Measurements from ENCODE around the gene DEDD. TPM values are rescaled to one million over a fixed set of nuclear protein-coding genes. Genes with fewer than 3 reads are reported as not detected.

Gene DEDD
- total and polyA plus RNA-seq, 2 of the 4 experiments (the other 2 are of a cell fraction), result 40.2 to 47.9 TPM

GRCh38 chr1:161072751-161073449, 59.6 kb downstream of the DEDD start:
- H2AFZ ChIP-seq (replicated peaks; ENCODE audit: low read length, poor library complexity), result peak overlapping the region; percentile 23
- no peak overlapping the region for H2BK20ac ChIP-seq (ENCODE audit: low read depth, low read length)
- no peak overlapping the region for H3K9ac ChIP-seq (ENCODE audit: low read depth, low read length)
- no TSS peak for BruUV-seq (replicated peaks)
- H3K9me1 ChIP-seq (ENCODE audit: insufficient read depth, low read length), result no peaks in the 10 kb centered on the region
- H4K91ac ChIP-seq (ENCODE audit: insufficient read depth, low read depth, low read length), result no peak overlapping the region
- no peak overlapping the region for H4K5ac ChIP-seq (ENCODE audit: low read depth, low read length)
- no peak overlapping the region for H2AK9ac ChIP-seq (replicated peaks; ENCODE audit: low read depth, low read length, poor library complexity)
- H4K8ac ChIP-seq (ENCODE audit: low read depth in 2 of 2, low read length in 2 of 2), result no peak overlapping the region
- H2AK5ac ChIP-seq (ENCODE audit: low read depth, low read length), result no peak overlapping the region
- no peaks in the 10 kb centered on the region; the same call in none of the 2 replicates for H4K20me1 ChIP-seq (ENCODE audit: insufficient read depth, low read length)
- H2BK5ac ChIP-seq (ENCODE audit: low read depth, low read length, poor library complexity, severe bottlenecking), result no peak overlapping the region
- TF ChIP-seq, protein P1, sequence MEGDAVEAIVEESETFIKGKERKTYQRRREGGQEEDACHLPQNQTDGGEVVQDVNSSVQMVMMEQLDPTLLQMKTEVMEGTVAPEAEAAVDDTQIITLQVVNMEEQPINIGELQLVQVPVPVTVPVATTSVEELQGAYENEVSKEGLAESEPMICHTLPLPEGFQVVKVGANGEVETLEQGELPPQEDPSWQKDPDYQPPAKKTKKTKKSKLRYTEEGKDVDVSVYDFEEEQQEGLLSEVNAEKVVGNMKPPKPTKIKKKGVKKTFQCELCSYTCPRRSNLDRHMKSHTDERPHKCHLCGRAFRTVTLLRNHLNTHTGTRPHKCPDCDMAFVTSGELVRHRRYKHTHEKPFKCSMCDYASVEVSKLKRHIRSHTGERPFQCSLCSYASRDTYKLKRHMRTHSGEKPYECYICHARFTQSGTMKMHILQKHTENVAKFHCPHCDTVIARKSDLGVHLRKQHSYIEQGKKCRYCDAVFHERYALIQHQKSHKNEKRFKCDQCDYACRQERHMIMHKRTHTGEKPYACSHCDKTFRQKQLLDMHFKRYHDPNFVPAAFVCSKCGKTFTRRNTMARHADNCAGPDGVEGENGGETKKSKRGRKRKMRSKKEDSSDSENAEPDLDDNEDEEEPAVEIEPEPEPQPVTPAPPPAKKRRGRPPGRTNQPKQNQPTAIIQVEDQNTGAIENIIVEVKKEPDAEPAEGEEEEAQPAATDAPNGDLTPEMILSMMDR (conservative IDR thresholded peaks at IDR 0.05; ENCODE audit: low read depth, low read length), result no peak
- TF ChIP-seq MXI1 (IDR thresholded peaks at IDR 0.05; ENCODE audit: borderline replicate concordance, low read depth, low read length), result no peak
- TF ChIP-seq FOS (IDR thresholded peaks at IDR 0.05; ENCODE audit: low read depth, low read length), result no peak
- TF ChIP-seq CHD1 (IDR thresholded peaks at IDR 0.05; ENCODE audit: low read depth, low read length), result no peak
- no peak for TF ChIP-seq RCOR1 (IDR thresholded peaks at IDR 0.05; ENCODE audit: insufficient replicate concordance, low read length)
- no peak for TF ChIP-seq POLR2A (IDR thresholded peaks at IDR 0.05; ENCODE audit: low read depth, low read length)
- TF ChIP-seq MAFK (IDR thresholded peaks at IDR 0.05; ENCODE audit: low read depth, low read length), result no peak
- dilution Hi-C loops (cut with HindIII; ENCODE audit: low sequenced_read_pairs, unreplicated experiment) (no loop called here), intact Hi-C loops (cut with micrococcal nuclease) (loop anchor here (2.0 kb wide), 1 partner anchor 24 kb away; no protein-coding TSS in a partner anchor), in situ Hi-C loops (cut with MboI; ENCODE audit: low sequenced_read_pairs) (no loop called here)
- POLR2A ChIA-PET (ENCODE audit: unreplicated experiment), result no interaction called here
- no peak overlapping the region for H3K4me3 ChIP-seq (ENCODE audit: insufficient read depth, low read depth, low read length)
- no peaks in the 10 kb centered on the region for H3K27me3 ChIP-seq (ENCODE audit: control insufficient read depth, insufficient read depth, low read length)
- CTCF ChIA-PET, result interaction anchor here (0.5 to 0.7 kb wide), 2 partner anchors 24 to 190 kb away, joined by 3 read pairs; no protein-coding TSS in a partner anchor
- no peak overlapping the region for H3K23ac ChIP-seq (ENCODE audit: low read depth, low read length)
- no peak for ATAC-seq (ENCODE audit: low read depth)
- H3K79me1 ChIP-seq (ENCODE audit: low read depth in 1 of 2, low read length in 2 of 2), result no peaks in the 10 kb centered on the region
- no peak overlapping the region for H3K4me2 ChIP-seq (ENCODE audit: low read depth, low read length)
- WGBS, 2 experiments (ENCODE audit: extremely low coverage in 2 of 2, insufficient read length in 1 of 2), result 87% methylated on average over 13 of the region's 19 CpGs; no CpG with 5 or more reads in 1 of the 2 experiments
- no peak overlapping the region for H3K18ac ChIP-seq (ENCODE audit: low read depth, low read length)
- no peak overlapping the region for H2BK15ac ChIP-seq (ENCODE audit: low read depth, low read length)
- no peak overlapping the region for H3K56ac ChIP-seq (ENCODE audit: extremely low read depth, insufficient read depth, low read length)
- no peak overlapping the region for H2BK120ac ChIP-seq (ENCODE audit: low read depth, low read length)
- no peak overlapping the region for H3K27ac ChIP-seq (ENCODE audit: insufficient read depth, low read length)
- no peak for DNase-seq
- H3K36me3 ChIP-seq (ENCODE audit: control insufficient read depth, insufficient read depth, low read length), result no peaks in the 10 kb centered on the region
- no peaks in the 10 kb centered on the region for H3K9me3 ChIP-seq (ENCODE audit: control insufficient read depth, insufficient read depth, low read length)
- no peak overlapping the region for H3K4ac ChIP-seq (ENCODE audit: low read depth, low read length)
- no peak overlapping the region for H3K14ac ChIP-seq (replicated peaks; ENCODE audit: low read depth, low read length)
- H3K4me1 ChIP-seq (ENCODE audit: control insufficient read depth, insufficient read depth, low read length), result no peaks in the 10 kb centered on the region
